Muscle layer of colon (tissue), 2 donors: ENCODE results near the gene FAM32A.

Experiments
- H3K27ac ChIP-seq: one replicate; pipeline ENCODE4 v1.7.0; 2013; ENCODE audit warnings: low read depth, mild to moderate bottlenecking, low read length, moderate library complexity
- H3K27me3 ChIP-seq, 2 donors: one replicate each; pipeline ENCODE4 v1.7.0; 2013; ENCODE audit warnings: low read length in 2 of 2, mild to moderate bottlenecking in 2 of 2; ENCODE audit not compliant: insufficient read depth in 2 of 2, control insufficient read depth in 1 of 2
- H3K36me3 ChIP-seq: one replicate; pipeline ENCODE4 v1.7.0; 2013; ENCODE audit warnings: mild to moderate bottlenecking, low read length; ENCODE audit not compliant: insufficient read depth
- H3K4me1 ChIP-seq: one replicate; pipeline ENCODE4 v1.7.0; 2013; ENCODE audit warnings: mild to moderate bottlenecking, low read length; ENCODE audit not compliant: insufficient read depth
- H3K4me3 ChIP-seq, 2 donors: one replicate each; pipeline ENCODE4 v1.7.0; 2013; ENCODE audit warnings: low read length in 2 of 2, low read depth in 1 of 2, mild to moderate bottlenecking in 1 of 2, moderate library complexity in 1 of 2
- H3K9ac ChIP-seq: one replicate; pipeline ENCODE4 v1.7.0; 2013; ENCODE audit warnings: low read length
- H3K9me3 ChIP-seq: one replicate; pipeline ENCODE4 v1.7.0; 2013; ENCODE audit warnings: mild to moderate bottlenecking, low read length
- donor health status: abdominal sarcoma.
- donor health status: Adenocarcinoma of cecum.

Gene FAM32A

GRCh38 chr19:16205205-16206045 lies 20.2 kb downstream of the FAM32A start:
- H3K36me3 ChIP-seq, result peaks cover 76% of the 10 kb centered on the region
- no peak overlapping the region for H3K27ac ChIP-seq
- H3K4me1 ChIP-seq, result no peaks in the 10 kb centered on the region
- H3K9ac ChIP-seq, result no peak overlapping the region
- no peaks in the 10 kb centered on the region for H3K27me3 ChIP-seq
- H3K4me3 ChIP-seq, result no peak overlapping the region
- no peaks in the 10 kb centered on the region for H3K9me3 ChIP-seq

GRCh38 chr19:16206046-16206605 lies 20.9 kb downstream of the FAM32A start:
- Histone ChIP-seq H3K27me3 (no peaks in the 10 kb centered on the region), H3K36me3 (peaks cover 73% of the 10 kb centered on the region), H3K9ac (no peak overlapping the region), H3K4me3 (no peak overlapping the region), H3K4me1 (no peaks in the 10 kb centered on the region), H3K27ac (no peak overlapping the region), H3K9me3 (no peaks in the 10 kb centered on the region)

- Histone ChIP-seq H3K27me3 (no peaks in the 10 kb centered on the region), H3K9me3 (no peaks in the 10 kb centered on the region), H3K36me3 (peaks cover 73% of the 10 kb centered on the region), H3K27ac (no peak overlapping the region), H3K4me1 (no peaks in the 10 kb centered on the region), H3K9ac (no peak overlapping the region), H3K4me3 (no peak overlapping the region)
These were observed 21.4 kb downstream of the FAM32A start for GRCh38 chr19:16206637-16207036.

- Histone ChIP-seq H3K27ac (no peak overlapping the region), H3K9me3 (no peaks in the 10 kb centered on the region), H3K4me1 (no peaks in the 10 kb centered on the region), H3K9ac (no peak overlapping the region), H3K27me3 (no peaks in the 10 kb centered on the region), H3K4me3 (no peak overlapping the region), H3K36me3 (peaks cover 71% of the 10 kb centered on the region)
These were observed 21.9 kb downstream of the FAM32A start for GRCh38 chr19:16207063-16207462.

GRCh38 chr19:16207490-16208025 lies 22.3 kb downstream of the FAM32A start:
- Histone ChIP-seq H3K9ac (no peak overlapping the region), H3K27me3 (no peaks in the 10 kb centered on the region), H3K4me3 (no peak overlapping the region), H3K36me3 (peaks cover 66% of the 10 kb centered on the region), H3K9me3 (no peaks in the 10 kb centered on the region), H3K4me1 (no peaks in the 10 kb centered on the region), H3K27ac (no peak overlapping the region)

- H3K9me3 ChIP-seq, result no peaks in the 10 kb centered on the region
- no peak overlapping the region for H3K4me3 ChIP-seq
- H3K27ac ChIP-seq, result no peak overlapping the region
- H3K27me3 ChIP-seq, result no peaks in the 10 kb centered on the region
- H3K4me1 ChIP-seq, result no peaks in the 10 kb centered on the region
- peaks cover 60% of the 10 kb centered on the region for H3K36me3 ChIP-seq
- H3K9ac ChIP-seq, result no peak overlapping the region
These were observed 23.0 kb downstream of the FAM32A start for GRCh38 chr19:16208064-16208759.

- H3K9ac ChIP-seq, result no peak overlapping the region
- peaks cover 51% of the 10 kb centered on the region for H3K36me3 ChIP-seq
- no peak overlapping the region for H3K27ac ChIP-seq
- no peak overlapping the region for H3K4me3 ChIP-seq
- H3K4me1 ChIP-seq, result no peaks in the 10 kb centered on the region
- H3K27me3 ChIP-seq, result no peaks in the 10 kb centered on the region
- H3K9me3 ChIP-seq, result no peaks in the 10 kb centered on the region
These were observed 23.8 kb downstream of the FAM32A start for GRCh38 chr19:16208847-16209665.

- Histone ChIP-seq H3K9me3 (no peaks in the 10 kb centered on the region), H3K36me3 (peaks cover 43% of the 10 kb centered on the region), H3K27ac (no peak overlapping the region), H3K4me3 (no peak overlapping the region), H3K9ac (no peak overlapping the region), H3K4me1 (no peaks in the 10 kb centered on the region), H3K27me3 (no peaks in the 10 kb centered on the region)
These were observed 25.0 kb downstream of the FAM32A start for GRCh38 chr19:16210168-16210567.

GRCh38 chr19:16213076-16213475 lies 27.9 kb downstream of the FAM32A start:
- Histone ChIP-seq H3K4me3 (no peak overlapping the region), H3K36me3 (peaks cover 37% of the 10 kb centered on the region), H3K27me3 (no peaks in the 10 kb centered on the region), H3K9ac (no peak overlapping the region), H3K4me1 (no peaks in the 10 kb centered on the region), H3K27ac (no peak overlapping the region), H3K9me3 (no peaks in the 10 kb centered on the region)

- Histone ChIP-seq H3K36me3 (peaks cover 39% of the 10 kb centered on the region), H3K4me3 (no peak overlapping the region), H3K9me3 (peaks cover 12% of the 10 kb centered on the region), H3K27ac (no peak overlapping the region), H3K27me3 (no peaks in the 10 kb centered on the region), H3K9ac (no peak overlapping the region), H3K4me1 (no peaks in the 10 kb centered on the region)
These were observed 31.8 kb downstream of the FAM32A start for GRCh38 chr19:16216744-16217670.
